AG09309 (cell line): Measurements from ENCODE around the gene BRMS1.

Source experiments
- DNase-seq: peaks from one replicate; pipeline ENCODE4 v3.0.0-alpha.2; 2010; ENCODE audit warnings: low read depth
- H3K4me3 ChIP-seq: 2 replicates; pipeline ENCODE4 v1.5.1; 2011; ENCODE audit warnings: mild to moderate bottlenecking, low read depth, low read length, moderate library complexity; ENCODE audit not compliant: control insufficient read depth
- TF ChIP-seq, protein P1 (sequence below): IDR thresholded peaks from 2 replicates; pipeline ENCODE4 v1.5.1; 2011; ENCODE audit warnings: mild to moderate bottlenecking, low read depth, low read length, inconsistent platforms; ENCODE audit not compliant: insufficient read depth, control insufficient read depth; ENCODE audit errors: missing control alignments

Gene BRMS1

DNA sequence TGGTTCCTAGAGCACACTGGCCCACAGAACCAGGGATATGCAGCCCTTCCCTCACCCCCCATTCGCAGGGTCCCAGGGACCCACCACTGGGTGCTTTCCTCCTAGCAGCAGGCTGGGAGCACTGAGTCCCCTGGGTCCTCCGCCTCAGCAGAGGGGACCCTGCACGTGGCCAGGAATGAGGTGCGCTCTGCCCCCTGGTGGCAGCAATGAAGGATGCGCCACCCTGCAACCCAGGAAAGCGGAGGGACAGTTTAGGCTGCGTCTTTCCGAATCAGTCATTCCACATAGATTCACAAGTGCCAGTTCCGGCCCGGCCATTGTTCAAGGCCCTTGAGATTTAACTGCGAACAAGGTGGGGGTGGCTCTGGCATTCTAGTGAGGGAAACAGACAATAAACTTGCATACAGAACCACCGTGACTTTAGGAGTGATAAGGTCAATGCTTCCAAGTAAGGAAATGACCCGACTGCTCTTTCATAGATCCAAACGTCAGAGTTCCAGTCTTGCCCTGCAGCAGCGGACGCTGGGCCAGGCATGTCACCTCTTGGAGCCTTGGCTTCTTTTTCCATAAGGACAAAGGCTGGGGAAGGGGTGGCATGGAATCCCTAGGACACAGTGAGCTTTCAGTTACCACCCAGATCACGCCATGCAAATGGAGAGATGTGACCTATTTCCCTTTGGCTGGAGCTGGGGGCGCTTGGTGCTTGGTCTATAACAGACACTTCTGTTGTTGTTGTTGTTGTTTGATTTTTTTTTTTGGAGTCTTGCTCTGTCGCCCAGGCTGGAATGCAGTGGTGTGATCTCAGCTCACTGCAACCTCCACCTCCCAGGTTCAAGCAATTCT lies 16.4 kb downstream of the BRMS1 start:
- TF ChIP-seq, protein P1, sequence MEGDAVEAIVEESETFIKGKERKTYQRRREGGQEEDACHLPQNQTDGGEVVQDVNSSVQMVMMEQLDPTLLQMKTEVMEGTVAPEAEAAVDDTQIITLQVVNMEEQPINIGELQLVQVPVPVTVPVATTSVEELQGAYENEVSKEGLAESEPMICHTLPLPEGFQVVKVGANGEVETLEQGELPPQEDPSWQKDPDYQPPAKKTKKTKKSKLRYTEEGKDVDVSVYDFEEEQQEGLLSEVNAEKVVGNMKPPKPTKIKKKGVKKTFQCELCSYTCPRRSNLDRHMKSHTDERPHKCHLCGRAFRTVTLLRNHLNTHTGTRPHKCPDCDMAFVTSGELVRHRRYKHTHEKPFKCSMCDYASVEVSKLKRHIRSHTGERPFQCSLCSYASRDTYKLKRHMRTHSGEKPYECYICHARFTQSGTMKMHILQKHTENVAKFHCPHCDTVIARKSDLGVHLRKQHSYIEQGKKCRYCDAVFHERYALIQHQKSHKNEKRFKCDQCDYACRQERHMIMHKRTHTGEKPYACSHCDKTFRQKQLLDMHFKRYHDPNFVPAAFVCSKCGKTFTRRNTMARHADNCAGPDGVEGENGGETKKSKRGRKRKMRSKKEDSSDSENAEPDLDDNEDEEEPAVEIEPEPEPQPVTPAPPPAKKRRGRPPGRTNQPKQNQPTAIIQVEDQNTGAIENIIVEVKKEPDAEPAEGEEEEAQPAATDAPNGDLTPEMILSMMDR: peak; percentile 94
- H3K4me3 ChIP-seq: no peak overlapping the region
- DNase-seq: no peak

DNA sequence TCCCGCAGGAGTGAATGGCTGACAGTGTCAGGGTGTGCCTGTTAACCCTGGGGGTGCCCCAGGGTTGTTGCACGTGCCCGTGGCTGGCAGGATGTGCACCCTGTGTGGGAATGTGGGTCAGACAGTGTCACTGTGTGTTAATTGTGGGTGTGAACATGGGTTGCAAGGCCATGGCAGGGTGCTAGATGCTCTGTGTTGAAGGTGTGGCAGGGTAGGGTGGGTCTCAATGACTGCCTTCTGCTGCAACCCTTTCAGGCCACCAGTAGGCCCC lies 16.9 kb downstream of the BRMS1 start:
- no peak overlapping the region for H3K4me3 ChIP-seq
- TF ChIP-seq, protein P1: no peak
- DNase-seq: no peak

GRCh38 chr11:66327171-66328030 lies 17.5 kb downstream of the BRMS1 start:
- DNase-seq: no peak
- no peak overlapping the region for H3K4me3 ChIP-seq
- TF ChIP-seq, protein P1: no peak

DNA sequence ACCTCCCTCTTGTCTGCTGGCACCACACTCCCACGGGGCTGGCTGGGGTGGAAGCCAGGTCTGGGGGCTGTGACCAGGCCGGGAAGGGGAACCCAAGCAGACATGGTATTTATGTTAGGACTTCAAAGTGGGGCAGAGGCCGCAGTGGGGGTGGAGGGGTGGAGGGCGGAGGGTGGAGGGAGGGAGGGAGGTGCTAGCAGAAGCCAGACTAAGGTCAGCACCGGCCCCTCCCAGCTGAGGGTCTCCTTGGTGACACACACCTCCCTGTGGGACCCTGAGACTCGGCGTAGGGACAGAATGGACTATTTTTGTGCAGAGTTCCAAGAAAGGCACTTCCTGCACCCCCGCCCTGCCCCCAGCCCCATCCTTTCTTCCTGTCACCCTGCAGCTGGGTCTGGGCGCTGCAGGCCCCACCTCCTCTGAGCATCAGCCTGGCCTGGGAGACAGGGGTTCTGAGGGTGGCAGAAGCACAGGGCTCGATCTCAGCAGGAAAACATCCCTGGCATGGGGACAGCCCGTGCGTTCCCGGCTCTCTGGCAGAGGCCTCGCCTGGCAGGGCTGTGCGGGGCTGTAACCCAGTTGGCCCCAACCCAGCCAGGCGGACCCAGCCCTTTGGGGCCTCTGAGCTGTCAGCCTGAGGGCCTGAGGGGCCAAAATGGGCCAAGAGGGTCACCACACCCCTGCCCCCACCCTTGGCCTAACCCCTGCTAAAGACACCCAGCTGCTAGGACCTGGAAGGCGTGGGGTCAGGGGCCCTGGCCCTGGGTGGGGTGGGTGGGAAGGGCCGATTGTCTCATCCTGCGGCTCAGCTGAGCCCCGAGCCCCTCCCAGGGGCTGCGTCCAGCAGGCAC lies 18.4 kb downstream of the BRMS1 start:
- no peak for DNase-seq
- TF ChIP-seq, protein P1: no peak
- H3K4me3 ChIP-seq: no peak overlapping the region

GRCh38 chr11:66325263-66325671 lies 19.6 kb downstream of the BRMS1 start:
- DNase-seq: no peak
- no peak overlapping the region for H3K4me3 ChIP-seq
- TF ChIP-seq, protein P1: no peak

DNA sequence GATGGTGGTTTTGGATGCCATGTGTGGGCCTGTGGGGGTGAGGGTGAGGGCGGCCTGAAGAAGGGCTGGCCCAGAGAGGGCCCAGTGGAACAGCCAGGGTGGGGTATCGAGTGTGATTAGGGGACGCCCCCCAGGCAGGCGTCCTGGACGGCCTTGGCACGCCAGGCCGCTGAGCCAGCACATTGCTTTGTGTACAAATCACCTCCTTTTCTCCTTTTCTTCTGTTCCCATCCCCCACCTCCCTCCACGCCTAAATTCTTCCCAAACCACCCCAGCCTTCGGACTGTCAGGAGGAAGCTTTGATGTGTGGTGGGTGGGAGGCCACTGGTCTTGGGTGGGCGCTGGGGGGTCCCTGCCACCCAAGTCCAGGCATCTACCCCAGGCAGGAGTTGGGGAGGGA lies 20.2 kb downstream of the BRMS1 start:
- TF ChIP-seq, protein P1: no peak
- no peak for DNase-seq
- H3K4me3 ChIP-seq: no peak overlapping the region
